MCF 10A (cell line): ENCODE results near the gene MPZ. TPM values are rescaled to one million over a fixed set of nuclear protein-coding genes. Genes with fewer than 3 reads are reported as not detected.

ENCODE experiments used
- BruUV-seq: library from RNA; stranded (reverse); fragments of 400-500 nt; replicated peaks from 2 replicates; lab custom pipeline; 2021; lab: Mats Ljungman, UMichigan
- CTCF ChIA-PET: fragments of 300-600 bp; sonication (Branson Sonifier 250); formaldehyde crosslinking; extraction: SDS; loops from one replicate; lab custom pipeline; 2021; ENCODE audit warnings: antibody characterized with exemption, inconsistent platforms; lab: Yijun Ruan, JAX
- POLR2A ChIA-PET: fragments of 300-600, 350-650 bp; sonication (Branson Sonifier 250); formaldehyde crosslinking; extraction: SDS; loops from one replicate; lab custom pipeline; 2020; ENCODE audit warnings: antibody characterized with exemption, inconsistent platforms; lab: Yijun Ruan, JAX
- DNase-seq: peaks from one replicate; pipeline ENCODE4 v3.0.0-alpha.2; 2018; ENCODE audit not compliant: unreplicated experiment
- H3K27ac Mint-ChIP-seq: one replicate; pipeline ENCODE4 v1.8.0; 2022; ENCODE audit warnings: mild to moderate bottlenecking, low read depth, mixed read lengths; ENCODE audit not compliant: unreplicated experiment
- H3K27me3 Mint-ChIP-seq: one replicate; pipeline ENCODE4 v1.8.0; 2022; ENCODE audit warnings: mixed read lengths; ENCODE audit not compliant: insufficient read depth, unreplicated experiment
- H3K36me3 Mint-ChIP-seq: one replicate; pipeline ENCODE4 v1.8.0; 2022; ENCODE audit warnings: mild to moderate bottlenecking, moderate library complexity, mixed read lengths; ENCODE audit not compliant: insufficient read depth, unreplicated experiment
- H3K4me1 Mint-ChIP-seq: one replicate; pipeline ENCODE4 v1.8.0; 2022; ENCODE audit warnings: mixed read lengths; ENCODE audit not compliant: insufficient read depth, unreplicated experiment
- H3K4me3 Mint-ChIP-seq: one replicate; pipeline ENCODE4 v1.8.0; 2022; ENCODE audit warnings: mild to moderate bottlenecking, moderate library complexity, mixed read lengths; ENCODE audit not compliant: unreplicated experiment
- H3K9me3 Mint-ChIP-seq: one replicate; pipeline ENCODE4 v1.8.0; 2022; ENCODE audit warnings: mixed read lengths; ENCODE audit not compliant: unreplicated experiment
- CTCF ChIP-seq: fragments of 200-600 bp; IDR thresholded peaks from one replicate; pipeline ENCODE4 v1.8.0; 2022; ENCODE audit warnings: antibody characterized with exemption, mild to moderate bottlenecking; ENCODE audit not compliant: unreplicated experiment
- intact Hi-C: fragments of 100-400 bp; cut with micrococcal nuclease; formaldehyde crosslinking; loops from 2 replicates; pipeline ENCODE4 v1.14.1; 2022
- total RNA-seq: library from RNA; stranded (reverse); gene quantifications from 2 replicates; pipeline ENCODE4 v1.2.3, GENCODE V29; 2022

The MPZ gene
- total RNA-seq, 1 experiment from 2014 or later = 0.37 TPM

DNA sequence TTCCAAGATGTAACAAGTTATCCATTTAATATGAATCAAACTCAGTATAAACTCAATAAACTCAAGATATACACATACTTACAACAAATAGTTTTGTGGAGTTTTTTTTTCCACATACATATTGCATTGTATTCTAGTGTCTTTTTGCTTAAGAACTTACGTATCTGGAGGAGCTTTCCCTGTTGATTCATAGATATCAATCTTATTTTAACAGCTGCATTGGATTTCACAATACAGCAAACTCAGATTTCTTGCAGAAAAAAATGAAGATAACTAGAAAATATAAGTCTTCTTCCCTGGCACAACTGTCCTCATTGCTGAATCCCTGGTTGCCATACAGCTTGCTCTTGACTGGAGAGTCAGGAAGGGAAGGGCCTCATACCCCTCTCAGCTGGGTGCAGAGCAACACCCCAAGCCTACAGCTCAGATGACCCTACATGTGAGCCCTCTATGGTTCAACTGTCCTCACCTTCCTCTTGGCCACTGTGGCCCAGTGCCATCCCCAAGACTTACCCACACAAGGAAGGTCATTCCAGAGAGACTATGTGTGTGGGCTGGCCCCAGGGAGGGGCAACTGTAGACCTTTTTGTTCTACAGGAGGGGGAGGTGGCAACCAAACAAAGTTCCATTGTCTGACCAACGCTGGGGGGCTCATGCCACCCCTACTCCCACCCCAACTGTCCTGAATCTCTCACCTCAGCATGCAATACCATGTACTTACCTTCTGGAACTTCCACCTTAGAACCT is 1.7 kb downstream of the MPZ start:
- CTCF ChIA-PET = interaction anchor here (0.6 to 7.7 kb wide), 8 partner anchors 16 to 249 kb away, joined by 3 to 89 read pairs (median 4); no protein-coding TSS in a partner anchor
- H3K4me3 Mint-ChIP-seq = no peak overlapping the region

GRCh38 chr1:161307230-161307768 is 2.5 kb downstream of the MPZ start:
- no peak overlapping the region for H3K4me3 Mint-ChIP-seq
- no peaks in the 10 kb centered on the region for H3K9me3 Mint-ChIP-seq
- ChIA-PET CTCF (interaction anchor here (0.6 to 7.7 kb wide), 7 partner anchors 15 to 114 kb away, joined by 3 to 89 read pairs (median 4); partner anchors contain the start of gene TOMM40L), POLR2A (interaction anchor here (0.6 kb wide), 1 partner anchor 17 kb away, joined by 3 read pairs; no protein-coding TSS in a partner anchor)
- H3K4me1 Mint-ChIP-seq = peaks cover 12% of the 10 kb centered on the region
- H3K27ac Mint-ChIP-seq = no peak overlapping the region
- no peak for TF ChIP-seq CTCF
- H3K27me3 Mint-ChIP-seq = no peaks in the 10 kb centered on the region
- DNase-seq = peak; percentile 35
- BruUV-seq = no TSS peak
- intact Hi-C loops = no loop called here
- no peaks in the 10 kb centered on the region for H3K36me3 Mint-ChIP-seq

More for the DNA sequence above, 1.7 kb downstream of the MPZ start:
- TF ChIP-seq CTCF = no peak
- BruUV-seq = no TSS peak
- intact Hi-C loops = no loop called here
- H3K27ac Mint-ChIP-seq = no peak overlapping the region
- no peaks in the 10 kb centered on the region for H3K27me3 Mint-ChIP-seq
- POLR2A ChIA-PET = interaction anchor here (0.5 kb wide), 1 partner anchor 21 kb away, joined by 3 read pairs; no protein-coding TSS in a partner anchor
- no peaks in the 10 kb centered on the region for H3K9me3 Mint-ChIP-seq
- peaks cover 12% of the 10 kb centered on the region for H3K4me1 Mint-ChIP-seq
- H3K36me3 Mint-ChIP-seq = no peaks in the 10 kb centered on the region
- no peak for DNase-seq

GRCh38 chr1:161305867-161306519 is 3.8 kb downstream of the MPZ start:
- DNase-seq = no peak
- POLR2A ChIA-PET = interaction anchor here (2.1 kb wide), 1 partner anchor 9 kb away, joined by 9 read pairs; the partner anchor contains the start of gene SDHC
- Mint-ChIP-seq H3K27me3 (no peaks in the 10 kb centered on the region), H3K36me3 (no peaks in the 10 kb centered on the region), H3K27ac (no peak overlapping the region), H3K4me3 (no peak overlapping the region), H3K9me3 (no peaks in the 10 kb centered on the region), H3K4me1 (peaks cover 12% of the 10 kb centered on the region)
- intact Hi-C loops = no loop called here
- CTCF ChIA-PET = interaction anchor here (0.6 to 7.7 kb wide), 5 partner anchors 13 to 1236 kb away, joined by 3 to 89 read pairs (median 6); partner anchors contain the start of gene TOMM40L
- BruUV-seq = no TSS peak
- TF ChIP-seq CTCF = no peak
